H1 (cell line): ENCODE measurements around the gene EPM2A. TPM values are rescaled to one million over a fixed set of nuclear protein-coding genes. Genes with fewer than 3 reads are reported as not detected.

Experiments
- CTCF ChIA-PET: fragments of 300-600 bp; sonication (Branson Sonifier 250); formaldehyde crosslinking; loops from one replicate; lab custom pipeline; 2021; ENCODE audit not compliant: partially characterized antibody; lab: Charles Lee
- POLR2A ChIA-PET: fragments of 300-600 bp; sonication (Branson Sonifier 250); formaldehyde crosslinking; loops from one replicate; lab custom pipeline; 2021; ENCODE audit warnings: inconsistent platforms; ENCODE audit not compliant: partially characterized antibody; lab: Charles Lee
- DNase-seq, 2 experiments: peaks; one replicate each; pipeline versions ENCODE4 v3.0.0 to v3.0.0-alpha.2; 2010 to 2022; ENCODE audit warnings: low spot score in 2 of 2, low read depth in 1 of 2, mixed read lengths in 1 of 2
- FAIRE-seq: peaks from 2 replicates; lab custom pipeline; 2011; peaks lifted over from hg19 to GRCh38; lab: Jason Lieb, UNC
- H2AFZ ChIP-seq: 2 replicates; pipeline ENCODE4 v1.8.1; 2012; ENCODE audit warnings: low read length, inconsistent platforms
- H2AK5ac ChIP-seq: 2 replicates; pipeline ENCODE4 v1.6.1; 2013; ENCODE audit warnings: low read depth, low read length
- H2BK120ac ChIP-seq: replicated peaks from 2 replicates; pipeline ENCODE3; 2013; ENCODE audit warnings: low read depth, low read length, inconsistent platforms
- H2BK12ac ChIP-seq: 2 replicates; pipeline ENCODE4 v1.6.1; 2013; ENCODE audit warnings: low read depth, low read length
- H2BK15ac ChIP-seq: 2 replicates; pipeline ENCODE4 v1.6.1; 2013; ENCODE audit warnings: low read length
- H2BK20ac ChIP-seq: 2 replicates; pipeline ENCODE4 v1.6.1; 2013; ENCODE audit warnings: low read length
- H2BK5ac ChIP-seq: 2 replicates; pipeline ENCODE4 v1.6.1; 2013; ENCODE audit warnings: low read depth, low read length
- H3K14ac ChIP-seq: 2 replicates; pipeline ENCODE4 v1.6.1; 2013; ENCODE audit warnings: inconsistent platforms; ENCODE audit not compliant: insufficient read length
- H3K18ac ChIP-seq: 2 replicates; pipeline ENCODE4 v1.6.1; 2013; ENCODE audit warnings: low read length; ENCODE audit errors: extremely low read depth
- H3K23ac ChIP-seq: 2 replicates; pipeline ENCODE4 v1.6.1; 2013; ENCODE audit warnings: inconsistent platforms; ENCODE audit not compliant: insufficient read length
- H3K23me2 ChIP-seq: 2 replicates; pipeline ENCODE4 v1.6.1; 2013; ENCODE audit warnings: low read depth, low read length
- H3K27ac ChIP-seq: 2 replicates; pipeline ENCODE4 v1.6.1; 2011; ENCODE audit warnings: low read depth, low read length, inconsistent platforms
- H3K27me3 ChIP-seq, 4 experiments: replicated peaks in 1 of 4; 1 replicate in 1 of 4; 2 replicates in 3 of 4; pipeline versions ENCODE4 v1.6.1 to v1.8.1; 2011 to 2013; ENCODE audit warnings: low read length in 3 of 4, mild to moderate bottlenecking in 3 of 4, inconsistent platforms in 2 of 4, mixed read lengths in 2 of 4, moderate library complexity in 1 of 4; ENCODE audit not compliant: control insufficient read depth in 3 of 4, insufficient read depth in 3 of 4; ENCODE audit errors: extremely low read depth in 1 of 4
- H3K36me3 ChIP-seq, 4 experiments: 2 replicates each; pipeline versions ENCODE4 v1.6.1 to v1.8.1; 2011 to 2013; ENCODE audit warnings: mild to moderate bottlenecking in 4 of 4, low read length in 3 of 4, moderate library complexity in 2 of 4, control low read depth in 1 of 4, inconsistent platforms in 1 of 4; ENCODE audit not compliant: insufficient read depth in 4 of 4, control insufficient read depth in 2 of 4
- H3K4ac ChIP-seq: replicated peaks from 2 replicates; pipeline ENCODE3; 2013; ENCODE audit warnings: low read length, low read depth, mixed read lengths, inconsistent platforms; ENCODE audit not compliant: insufficient read length
- H3K4me1 ChIP-seq, 4 experiments: replicated peaks in 1 of 4; 1 replicate in 1 of 4; 2 replicates in 3 of 4; pipeline versions ENCODE4 v1.6.1 to v1.8.1; 2011 to 2013; ENCODE audit warnings: low read length in 3 of 4, inconsistent platforms in 2 of 4, mixed read lengths in 1 of 4; ENCODE audit not compliant: insufficient read depth in 4 of 4, control insufficient read depth in 3 of 4
- H3K4me2 ChIP-seq, 2 experiments: 2 replicates each; pipeline versions ENCODE4 v1.6.1 to v1.8.1; 2011 to 2013; ENCODE audit warnings: low read depth in 2 of 2, low read length in 2 of 2, control low read depth in 1 of 2, inconsistent platforms in 1 of 2, mild to moderate bottlenecking in 1 of 2; ENCODE audit not compliant: insufficient read depth in 1 of 2
- H3K4me3 ChIP-seq, 4 experiments: fragments of 200-600, 300-600 bp in 1 of 4; sonication (generic), shearing (Covaris generic), sonication (Bioruptor Twin) in 1 of 4; 2 replicates each; pipeline versions ENCODE4 v1.5.1 to v1.8.1; 2011 to 2016; ENCODE audit warnings: low read length in 4 of 4, low read depth in 3 of 4, control low read depth in 2 of 4, inconsistent platforms in 2 of 4, mild to moderate bottlenecking in 2 of 4, mixed read lengths in 1 of 4, moderate library complexity in 1 of 4; ENCODE audit not compliant: insufficient read depth in 2 of 4; ENCODE audit errors: extremely low read depth in 1 of 4
- H3K56ac ChIP-seq: replicated peaks from 2 replicates; pipeline ENCODE3; 2013; ENCODE audit warnings: low read depth, mild to moderate bottlenecking, mixed read lengths, low read length, inconsistent platforms; ENCODE audit not compliant: insufficient read length
- H3K79me1 ChIP-seq: 2 replicates; pipeline ENCODE4 v1.6.1; 2013; ENCODE audit warnings: low read depth, low read length, control low read depth
- H3K79me2 ChIP-seq, 2 experiments: 2 replicates each; pipeline versions ENCODE4 v1.6.1 to v1.8.1; 2012 to 2013; ENCODE audit warnings: low read length in 2 of 2, mild to moderate bottlenecking in 2 of 2, inconsistent platforms in 1 of 2; ENCODE audit not compliant: insufficient read depth in 2 of 2, control insufficient read depth in 1 of 2
- H3K9ac ChIP-seq, 4 experiments: replicated peaks in 1 of 4; 1 replicate in 1 of 4; 2 replicates in 3 of 4; pipeline versions ENCODE4 v1.6.1 to v1.8.1; 2011 to 2013; ENCODE audit warnings: low read depth in 3 of 4, low read length in 3 of 4, control low read depth in 2 of 4, mild to moderate bottlenecking in 2 of 4, moderate library complexity in 2 of 4, inconsistent platforms in 1 of 4; ENCODE audit errors: extremely low read depth in 1 of 4
- H3K9me3 ChIP-seq, 2 experiments: 2 replicates each; pipeline versions ENCODE4 v1.6.1 to v1.8.1; 2012 to 2013; ENCODE audit warnings: mild to moderate bottlenecking in 2 of 2, moderate library complexity in 2 of 2, control low read depth in 1 of 2, inconsistent platforms in 1 of 2, low read depth in 1 of 2, low read length in 1 of 2, mixed read lengths in 1 of 2; ENCODE audit not compliant: insufficient read depth in 2 of 2
- H4K20me1 ChIP-seq, 2 experiments: replicated peaks in 1 of 2; 2 replicates each; pipeline versions ENCODE3 to v1.8.1; 2011 to 2013; ENCODE audit warnings: inconsistent platforms in 2 of 2, low read length in 2 of 2, mild to moderate bottlenecking in 1 of 2; ENCODE audit not compliant: insufficient read depth in 2 of 2, control insufficient read depth in 1 of 2
- H4K5ac ChIP-seq: 2 replicates; pipeline ENCODE4 v1.6.1; 2013; ENCODE audit warnings: low read length, low read depth, mixed read lengths, inconsistent platforms; ENCODE audit not compliant: insufficient read length
- H4K8ac ChIP-seq: 2 replicates; pipeline ENCODE4 v1.8.0; 2013; ENCODE audit warnings: mild to moderate bottlenecking, moderate library complexity, low read length, inconsistent platforms; ENCODE audit not compliant: insufficient read depth; ENCODE audit errors: extremely low read depth
- H4K91ac ChIP-seq: replicated peaks from 2 replicates; pipeline ENCODE3; 2013; ENCODE audit warnings: low read length, mixed read lengths, inconsistent platforms; ENCODE audit not compliant: insufficient read length
- FOSL1 ChIP-seq: IDR thresholded peaks from 2 replicates; pipeline ENCODE4 v1.6.1; 2011; ENCODE audit warnings: mild to moderate bottlenecking, low read depth, low read length, moderate library complexity; ENCODE audit not compliant: insufficient read depth
- RBBP5 ChIP-seq: IDR thresholded peaks from 2 replicates; pipeline ENCODE4 v1.7.1; 2012; ENCODE audit warnings: low read depth, mild to moderate bottlenecking, inconsistent platforms, low read length, moderate library complexity, borderline replicate concordance
- RXRA ChIP-seq: IDR thresholded peaks from 2 replicates; pipeline ENCODE4 v1.6.1; 2011; ENCODE audit warnings: low read depth, mild to moderate bottlenecking, low read length, moderate library complexity; ENCODE audit not compliant: insufficient read depth
- SIRT6 ChIP-seq: IDR thresholded peaks from one replicate; pipeline ENCODE4 v1.7.1; 2012; ENCODE audit warnings: low read length, inconsistent platforms
- ZNF274 ChIP-seq: IDR thresholded peaks from 2 replicates; pipeline ENCODE4 v1.7.0; 2012; ENCODE audit warnings: low read length, borderline replicate concordance; ENCODE audit errors: extremely low read depth
- WGBS, 2 experiments: shearing (Covaris generic) in 1 of 2; methylation state at CpG; one replicate each; pipeline versions ENCODE4 v1.1.6 to v1.1.7; 2013 to 2015; ENCODE audit warnings: low lambda C conversion rate in 2 of 2, mixed read lengths in 2 of 2, inconsistent platforms in 1 of 2, low coverage in 1 of 2, missing lambda C conversion rate in 1 of 2; ENCODE audit not compliant: insufficient replicate concordance in 2 of 2, insufficient coverage in 1 of 2, insufficient read length in 1 of 2; ENCODE audit errors: extremely low coverage in 1 of 2, missing lambda C conversion rate in 1 of 2; 5-methylcytosine and 5-hydroxymethylcytosine counted together
- polyA plus RNA-seq, 7 experiments: library from polyadenylated mRNA; depleted of rRNA in 3 of 7; stranded (reverse) in 5 of 7; unstranded in 2 of 7; fragments of >200 nt in 5 of 7; fragments of 200-250 nt in 2 of 7; gene quantifications; 1 replicate in 5 of 7; 2 replicates in 1 of 7; 4 replicates in 1 of 7; pipeline versions ENCODE4 v1.2.1 to v1.2.3, GENCODE V29; 2011 to 2013; ENCODE audit warnings: missing spikeins in 2 of 7, mixed read lengths in 2 of 7
- total RNA-seq: library from RNA; stranded (reverse); fragmentation: NEBNext Ultra II Directional; extraction: Animal tissue kit (Norgen Biotek cat#: 25700); gene quantifications from 2 replicates; pipeline ENCODE4 v1.2.1, GENCODE V29; 2021

EPM2A gene
- total and polyA plus RNA-seq, 2 of the 8 experiments (the other 6 are each of a cell fraction or from before 2014, with no cell fraction given): 2.3 to 6.2 TPM

DNA sequence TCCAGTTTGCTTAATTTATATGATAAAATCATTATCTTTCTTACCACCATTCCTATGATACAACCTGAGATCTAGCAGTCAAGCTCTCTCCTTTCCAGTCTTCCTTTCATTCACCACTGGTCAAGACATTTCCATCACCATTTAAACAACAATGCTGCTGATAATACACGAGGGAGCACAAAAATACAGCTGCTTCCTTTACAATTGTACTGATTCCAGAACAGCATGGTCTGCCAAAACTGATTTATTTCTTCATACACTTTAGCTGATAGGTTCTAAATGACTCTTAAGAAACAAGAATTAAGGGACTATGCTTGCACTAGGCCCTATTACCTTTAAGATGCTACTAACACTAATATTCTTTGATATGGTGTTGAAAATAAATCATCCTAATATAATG is 65.0 kb downstream of the EPM2A start:
- Histone ChIP-seq H2BK20ac (no peak overlapping the region), H3K23ac (no peak overlapping the region), H3K79me2 (no peaks in the 10 kb centered on the region), H2BK120ac (no peak overlapping the region), H3K36me3 (no peaks in the 10 kb centered on the region), H3K27me3 (no peaks in the 10 kb centered on the region), H4K8ac (no peak overlapping the region), H3K14ac (no peak overlapping the region), H2BK12ac (no peak overlapping the region), H3K4me1 (peaks cover 0 to 2% (median 0%) of the 10 kb centered on the region in 4 experiments; a peak in 1 of 7 replicates), H3K18ac (no peak overlapping the region), H3K56ac (no peak overlapping the region), H4K5ac (no peak overlapping the region), H3K4me2 (no peak overlapping the region), H2AK5ac (no peak overlapping the region), H4K20me1 (no peaks in the 10 kb centered on the region), H2BK5ac (no peak overlapping the region), H3K23me2 (no peaks in the 10 kb centered on the region), H2AFZ (no peak overlapping the region), H3K9me3 (no peaks in the 10 kb centered on the region), H3K9ac (no peak overlapping the region), H3K4ac (no peak overlapping the region), H3K4me3 (no peak overlapping the region), H3K79me1 (no peaks in the 10 kb centered on the region)
- ChIA-PET CTCF (no interaction called here), POLR2A (no interaction called here)
- no peak for DNase-seq
- no peak for FAIRE-seq
- TF ChIP-seq RXRA (no peak), FOSL1 (no peak), RBBP5 (no peak), ZNF274 (no peak), SIRT6 (no peak)
- TF ChIP-seq, all 59 proteins: peak for 0
- WGBS, 2 experiments: 70% methylated on average over 1 of the region's 1 CpG; no CpG with 5 or more reads in 1 of the 2 experiments
- Histone ChIP-seq H4K91ac (no peak overlapping the region), H2BK15ac (no peak overlapping the region), H3K27ac (no peak overlapping the region)
